Stimulated activated CD8-positive, alpha-beta memory T cell treated with anti-CD3 and anti-CD28 coated beads, Interleukin-15, amount 100 ng/mL, for 4 hours (primary cell): ENCODE data around the gene RFPL1.
A peak's percentile ranks its signal among the peaks of the same experiment; 100 is the strongest.
"Not testable (repeated sequence)": the region's sequence is repeated elsewhere in the genome, so short reads cannot be mapped to it uniquely, and the experiment has no call there.

ENCODE experiments used
- DNase-seq, 2 donors: peaks; one replicate each; pipeline ENCODE4 v3.0.0-alpha.2; 2020; ENCODE audit warnings: low read depth in 2 of 2

RFPL1 gene

DNA sequence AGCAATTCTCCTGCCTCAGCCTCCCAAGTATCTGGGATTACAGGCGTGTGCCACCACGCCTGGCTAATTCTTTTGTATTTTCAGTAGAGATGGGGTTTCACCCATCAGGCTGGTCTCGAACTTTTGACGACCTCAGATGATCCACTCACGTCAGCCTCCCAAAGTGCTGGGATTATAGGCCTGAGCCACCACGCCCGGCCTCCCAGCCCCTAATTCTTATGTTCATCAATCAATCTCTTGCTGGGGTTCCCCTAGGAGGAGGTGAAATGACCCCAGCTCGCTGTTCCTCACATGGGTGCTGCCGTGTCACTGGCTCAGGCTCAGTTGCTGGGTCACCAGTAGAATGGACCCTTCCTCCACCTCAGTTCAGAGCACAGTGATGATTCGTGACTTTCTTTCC lies at the start of gene RFPL1:
Gene RFPL1, plus strand, starts transcription at position 301 of the 400 bp plus-strand sequence.
- DNase-seq: not testable (repeated sequence)

DNA sequence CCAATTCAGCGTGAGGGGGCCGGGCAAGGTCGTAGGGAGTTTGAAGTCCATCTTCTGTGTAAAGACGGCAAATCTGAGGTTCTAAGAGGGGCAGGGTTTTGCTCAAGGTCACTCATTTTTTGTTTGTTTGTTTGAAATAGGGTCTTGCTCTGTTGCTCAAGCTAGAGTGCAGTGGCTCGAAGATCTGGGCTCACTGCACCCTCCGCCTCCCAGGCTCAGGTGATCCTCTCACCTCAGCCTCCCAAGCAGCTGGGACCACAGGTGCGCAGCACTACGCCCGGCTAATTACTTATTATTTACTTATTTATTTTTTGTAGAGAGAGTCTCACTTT lies 49.7 kb upstream of the RFPL1 start:
- DNase-seq: no peak

DNA sequence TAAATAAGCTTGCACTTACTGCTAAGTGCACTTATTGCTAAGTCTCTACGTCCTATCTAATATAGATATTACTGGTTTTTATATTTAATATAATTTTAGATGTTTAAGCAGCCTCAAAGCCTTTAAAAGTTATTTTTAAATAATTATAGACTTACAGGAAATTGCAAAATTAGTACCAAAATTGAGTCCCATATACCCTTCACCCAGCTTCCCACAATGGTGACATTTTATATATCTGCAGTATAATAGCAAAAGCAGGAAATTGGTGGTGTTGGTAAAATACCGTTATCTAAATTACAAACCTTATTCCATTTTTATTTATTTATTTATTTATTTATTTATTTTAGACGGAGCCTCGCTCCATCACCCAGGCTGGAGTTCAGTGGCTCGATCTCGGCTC lies 48.1 kb upstream of the RFPL1 start:
- DNase-seq: no peak

DNA sequence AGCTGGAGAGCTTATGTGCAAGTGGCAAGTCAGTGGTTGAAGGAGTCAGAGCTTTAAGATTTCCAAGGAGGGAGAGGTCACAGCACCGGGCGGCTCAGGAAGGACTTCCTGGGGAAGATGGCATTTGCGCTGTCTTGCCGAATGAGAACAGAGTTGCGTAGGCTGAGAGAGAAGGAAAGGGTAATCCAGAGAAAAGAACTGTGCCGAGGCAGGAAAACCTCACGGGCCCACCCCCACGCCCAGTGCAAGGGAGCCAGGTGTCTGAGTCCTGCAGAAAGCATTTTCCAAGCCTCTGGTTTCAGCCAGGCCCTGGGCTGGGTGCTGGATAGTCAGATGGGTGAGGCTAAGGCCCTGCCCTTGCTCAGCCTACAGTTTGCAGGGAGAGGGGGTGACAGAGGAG lies 46.8 kb upstream of the RFPL1 start:
- DNase-seq: no peak

DNA sequence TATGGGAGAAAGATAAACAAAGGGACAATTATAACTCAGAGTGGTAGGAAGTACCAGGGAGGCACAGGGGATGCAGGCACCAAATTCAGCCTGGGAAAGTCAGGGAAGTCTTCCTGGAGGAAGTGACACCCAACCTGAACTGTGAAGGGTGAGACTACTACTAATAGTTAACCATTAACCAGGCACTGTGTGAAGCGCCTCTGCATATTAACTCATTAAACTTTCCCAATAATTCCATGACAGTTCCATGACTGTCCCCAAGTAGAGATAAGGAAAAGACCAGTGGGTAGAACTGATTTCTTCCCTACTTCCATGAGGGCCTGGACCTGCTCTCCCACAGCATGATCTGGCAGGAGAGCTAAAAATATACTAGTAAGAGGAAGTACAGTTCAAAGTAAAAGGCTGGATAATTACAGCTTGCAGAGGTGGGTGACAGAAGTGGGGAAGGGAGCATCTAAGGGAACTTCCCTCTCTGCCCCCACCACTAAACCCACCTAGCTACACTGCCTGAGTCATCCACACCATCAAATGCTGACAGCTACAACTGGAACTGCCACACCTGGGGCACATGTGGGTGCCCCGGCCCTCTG lies 45.3 kb upstream of the RFPL1 start:
- DNase-seq: no peak

DNA sequence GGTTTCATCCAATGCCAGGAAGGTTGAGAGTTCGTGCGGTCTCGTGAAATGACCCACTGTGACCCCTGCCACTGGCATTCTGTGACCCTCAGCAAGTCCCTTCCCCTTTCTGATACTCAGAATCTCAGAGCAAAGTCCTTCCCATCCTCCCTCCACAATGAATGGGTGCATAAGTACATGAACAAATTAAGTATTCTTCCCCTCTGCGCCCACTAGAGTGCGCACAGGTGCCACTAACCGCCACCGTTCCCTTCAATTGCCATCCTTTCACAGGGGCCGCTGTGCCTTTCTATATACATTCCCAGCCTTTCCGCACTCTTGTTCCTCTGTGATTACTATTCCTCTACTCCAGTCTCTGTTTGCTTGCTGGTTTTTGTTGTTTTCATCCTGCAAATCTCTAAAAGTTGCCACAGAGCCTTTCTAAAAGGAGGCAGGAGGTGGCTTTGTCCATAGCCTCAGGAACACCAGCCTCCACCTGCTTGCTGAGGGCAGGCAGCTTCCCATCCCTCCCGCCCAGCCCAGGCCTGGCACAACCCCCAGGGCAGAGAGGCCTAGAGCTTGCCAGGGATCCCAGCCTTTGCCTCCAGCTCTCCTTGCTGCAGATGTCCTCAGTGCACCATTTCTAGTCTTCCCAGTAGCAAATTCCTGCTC lies 43.3 kb upstream of the RFPL1 start:
- DNase-seq: peak; percentile 31 to 33

DNA sequence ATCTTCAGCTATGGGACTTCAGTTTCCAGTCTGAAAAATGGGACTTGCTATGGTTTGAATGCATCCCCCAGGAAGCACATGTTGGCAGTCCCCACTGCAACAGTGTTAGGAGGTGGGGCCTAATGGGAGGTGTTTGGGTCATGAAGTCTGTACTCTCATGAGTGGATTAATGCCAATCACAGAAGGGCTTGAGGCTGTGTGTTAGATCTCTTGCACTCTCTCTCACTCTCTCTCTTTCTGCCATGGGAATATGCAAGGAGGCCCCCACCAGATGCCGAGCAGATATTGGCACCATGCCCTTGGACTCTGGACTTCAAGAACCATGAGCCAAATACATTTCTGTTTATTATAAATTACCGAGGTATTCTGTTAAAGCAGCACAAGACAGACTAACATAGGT lies 42.3 kb upstream of the RFPL1 start:
- no peak for DNase-seq

DNA sequence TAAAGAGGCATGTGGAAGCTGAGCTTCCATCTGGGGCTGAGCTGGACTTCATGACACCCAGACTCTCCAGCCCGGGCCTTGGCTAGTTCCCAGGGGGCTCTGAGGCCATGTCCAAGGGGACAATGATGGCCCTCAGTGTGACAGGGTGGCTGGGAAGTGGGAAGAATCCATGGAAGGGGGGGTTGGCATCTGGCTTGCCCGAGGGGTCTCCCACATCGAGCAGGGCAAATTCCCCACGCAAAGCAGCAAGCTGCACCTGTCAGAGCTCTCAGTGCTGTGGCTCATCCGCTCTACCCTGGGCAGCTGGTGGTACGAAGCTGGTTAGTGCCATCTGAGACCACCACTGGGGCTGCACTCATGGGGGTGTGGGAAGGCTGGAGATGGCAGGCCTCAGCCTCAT lies 40.6 kb upstream of the RFPL1 start:
- DNase-seq: no peak

DNA sequence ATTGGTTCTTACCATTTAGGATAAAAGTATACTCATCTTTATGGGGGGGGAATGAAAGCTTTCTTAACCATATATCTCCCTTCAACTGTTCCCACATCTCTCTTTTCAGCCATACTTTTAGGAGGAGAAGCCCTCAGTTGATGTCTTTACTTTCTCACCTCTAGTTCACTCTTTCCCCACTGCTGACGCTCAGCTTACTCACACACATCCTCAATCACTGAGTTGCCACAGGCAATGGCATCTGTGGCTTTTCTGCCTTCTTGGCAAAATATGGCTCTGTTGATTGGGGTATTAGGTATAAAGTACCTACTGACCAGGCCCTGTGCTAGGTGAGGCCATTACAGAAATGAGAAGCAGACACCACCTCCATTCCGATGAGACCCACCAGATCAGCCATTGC lies 37.8 kb upstream of the RFPL1 start:
- no peak for DNase-seq

DNA sequence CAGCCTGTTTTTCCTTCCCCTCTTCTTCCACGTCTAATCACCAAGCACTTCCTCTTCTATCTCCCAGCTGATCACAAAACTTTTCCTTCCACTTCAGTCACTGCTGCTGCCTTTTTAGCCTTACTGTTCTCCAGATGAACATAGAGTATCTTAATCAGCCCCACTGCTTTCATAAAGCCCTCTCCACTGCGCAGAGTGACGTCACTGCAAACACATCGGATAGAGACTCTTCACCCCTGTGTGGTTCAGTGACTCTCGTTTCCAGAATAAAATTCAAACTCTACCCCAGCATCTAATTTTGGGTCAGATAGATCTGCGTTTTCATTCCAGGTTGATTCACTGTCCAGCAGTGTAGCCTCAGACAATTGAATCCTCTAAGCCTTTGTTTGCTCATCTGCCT lies 36.8 kb upstream of the RFPL1 start:
- DNase-seq: not testable (repeated sequence)

DNA sequence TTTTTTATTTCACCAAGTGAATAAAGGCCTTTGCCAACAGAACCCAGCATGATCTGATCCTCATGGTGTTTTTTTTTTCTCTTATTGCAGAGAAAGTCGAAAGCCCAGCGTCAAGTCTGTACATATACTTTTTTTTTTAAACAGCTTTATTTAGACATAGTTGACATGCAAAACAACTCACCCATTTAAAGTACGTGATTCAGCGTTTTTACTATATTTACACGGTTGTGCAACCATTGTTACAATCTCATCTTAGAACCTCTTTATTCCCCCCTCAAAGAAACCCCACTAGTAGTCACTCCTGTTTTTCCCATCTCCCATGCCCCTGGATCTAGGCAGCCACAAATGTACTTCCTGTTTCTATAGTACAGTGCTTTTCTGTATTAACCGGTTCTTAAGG lies 29.4 kb upstream of the RFPL1 start:
- no peak for DNase-seq

DNA sequence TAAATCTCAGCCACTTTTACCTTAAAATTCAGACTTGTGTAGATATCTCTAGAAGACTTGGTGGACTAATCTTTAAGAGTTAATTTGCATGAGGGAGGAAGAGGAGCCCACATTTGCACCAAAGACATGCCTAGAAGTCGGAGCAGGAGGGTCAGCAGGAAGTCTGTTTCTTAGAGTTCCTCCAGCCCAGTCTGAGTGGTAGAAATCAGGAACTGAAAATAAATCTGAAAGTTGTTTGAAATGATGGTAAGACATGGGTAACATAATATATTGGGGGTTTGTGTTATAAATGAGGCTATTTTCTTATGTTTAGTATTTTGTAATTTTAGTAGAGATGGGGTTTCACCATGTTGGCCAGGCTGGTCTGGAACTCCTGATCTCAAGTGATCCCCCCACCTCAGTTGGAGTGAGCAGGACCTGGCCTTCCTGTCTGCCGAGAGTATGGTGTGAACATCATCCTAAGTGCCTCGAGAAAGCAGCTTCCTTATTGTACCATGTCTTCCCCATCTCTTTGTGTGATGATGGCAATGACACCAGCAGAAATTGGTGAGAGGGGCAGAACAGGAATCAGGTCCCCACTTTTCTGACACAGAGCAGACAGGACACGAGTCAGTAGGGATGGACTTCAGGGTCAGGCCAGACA lies 26.7 kb upstream of the RFPL1 start:
- not testable (repeated sequence) for DNase-seq

DNA sequence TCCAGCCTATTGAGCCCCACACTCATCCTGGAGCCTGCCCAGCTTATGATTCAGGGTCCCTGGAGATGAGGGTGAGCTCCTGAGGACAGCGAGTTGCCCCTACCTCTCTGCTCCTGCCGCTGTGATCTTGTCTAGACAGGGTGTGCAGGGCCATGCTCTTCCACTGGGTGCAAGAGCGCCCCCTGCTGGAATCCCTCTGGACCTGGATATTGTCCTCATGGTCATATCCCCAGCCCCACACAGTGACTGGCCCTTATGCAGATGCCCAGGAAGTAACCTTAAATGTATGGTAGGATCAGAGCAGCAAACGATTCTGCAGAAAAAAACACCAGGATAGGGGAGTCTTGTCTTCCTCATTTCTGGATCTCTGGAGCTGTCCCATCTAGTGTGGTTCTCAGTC lies 25.6 kb upstream of the RFPL1 start:
- not testable (repeated sequence) for DNase-seq

DNA sequence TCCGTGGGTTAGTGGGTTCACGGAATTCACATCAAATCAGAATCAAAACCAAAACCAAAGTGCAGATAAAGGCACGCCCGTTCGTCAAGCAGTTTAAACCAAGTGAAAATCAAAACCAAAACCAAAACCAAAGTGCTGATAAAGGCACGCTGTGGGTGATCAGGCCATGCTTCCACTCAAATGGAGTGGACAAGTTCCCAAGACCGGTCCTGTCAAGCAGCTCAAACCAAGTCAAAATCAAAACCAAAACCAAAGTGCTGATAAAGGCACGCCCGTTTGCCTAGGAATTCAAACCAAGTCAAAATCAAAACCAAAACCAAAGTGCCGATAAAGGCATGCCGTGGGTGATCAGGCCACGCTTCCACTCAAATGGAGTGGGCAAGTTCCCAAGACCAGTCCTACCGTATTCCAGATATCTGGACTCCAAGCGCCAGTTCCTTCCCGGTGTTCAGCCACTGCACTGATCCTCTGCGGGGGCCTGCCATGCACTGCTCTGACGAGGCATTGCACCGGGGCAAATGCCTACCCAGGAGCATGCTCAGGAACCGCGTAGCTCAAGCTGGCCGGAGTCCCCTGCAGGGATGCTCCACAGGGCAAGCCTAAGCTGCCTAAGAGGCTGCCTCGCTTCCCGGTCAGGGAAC lies 23.3 kb upstream of the RFPL1 start:
- DNase-seq: peak; percentile 25 to 62

DNA sequence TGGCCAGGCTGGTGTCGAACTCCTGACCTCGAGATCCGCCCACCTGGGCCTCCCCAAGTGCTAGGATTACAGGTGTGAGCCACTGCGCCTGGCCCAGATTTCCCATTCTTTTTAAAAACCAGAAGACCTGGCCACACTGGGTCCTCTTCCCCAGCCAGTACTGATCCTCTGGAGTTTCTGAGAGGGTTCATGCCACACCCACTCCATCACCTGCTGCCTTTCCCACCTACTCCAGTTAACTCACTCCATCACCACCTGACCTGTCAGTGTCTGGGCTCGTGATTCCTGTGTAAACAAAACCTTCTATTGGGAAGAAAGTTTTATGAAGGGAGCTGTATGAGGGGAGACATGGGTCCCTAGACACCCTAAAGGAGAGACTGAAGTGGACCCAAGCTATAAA lies 19.7 kb upstream of the RFPL1 start:
- not testable (repeated sequence) for DNase-seq

DNA sequence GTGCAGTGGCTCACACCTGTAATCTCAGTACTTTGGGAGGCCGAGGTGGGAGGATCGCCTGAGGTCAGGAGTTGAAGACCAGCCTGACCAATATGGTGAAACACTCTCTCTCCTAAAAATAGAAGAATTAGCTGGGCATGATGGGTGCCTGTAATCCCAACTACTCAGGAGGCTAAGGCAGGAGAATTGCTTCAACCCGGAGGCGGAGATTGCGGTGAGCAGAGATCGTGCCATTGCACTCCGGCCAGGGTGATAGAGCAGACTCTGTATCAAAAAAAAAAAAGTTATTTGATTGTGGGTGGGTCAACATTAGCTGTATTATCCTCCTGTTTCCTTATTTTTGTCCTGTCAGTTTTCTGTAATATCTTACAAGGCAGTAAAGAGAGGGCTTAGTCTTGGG lies 11.9 kb upstream of the RFPL1 start:
- no peak for DNase-seq

DNA sequence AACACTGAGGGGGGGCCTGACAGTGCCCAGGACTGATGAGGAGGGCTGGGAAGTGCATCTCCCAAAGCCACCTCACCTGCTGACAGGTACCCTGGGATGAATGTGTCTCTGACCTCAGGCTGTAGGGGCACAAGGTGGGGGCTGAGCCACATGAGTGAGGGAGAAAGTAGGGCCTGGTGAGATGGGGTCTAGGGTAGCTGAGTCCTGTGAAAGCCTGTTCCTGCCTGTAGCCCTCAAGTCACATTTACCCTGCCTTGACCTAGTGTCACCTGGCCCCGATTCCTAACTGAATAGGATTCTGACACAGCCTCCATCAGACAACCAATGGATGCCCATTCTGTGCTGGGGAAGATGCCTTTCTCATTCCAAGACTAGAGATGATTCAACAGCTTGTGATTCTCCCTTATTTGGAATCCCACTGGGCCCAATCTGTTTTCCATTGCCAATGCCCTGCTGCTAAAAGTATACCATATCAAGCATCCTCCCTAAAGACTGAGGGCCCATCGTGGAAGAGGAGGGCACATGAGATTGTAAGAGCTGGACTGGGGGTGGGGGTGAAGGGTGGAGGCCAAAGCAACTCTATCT lies 11.1 kb upstream of the RFPL1 start:
- DNase-seq: no peak

DNA sequence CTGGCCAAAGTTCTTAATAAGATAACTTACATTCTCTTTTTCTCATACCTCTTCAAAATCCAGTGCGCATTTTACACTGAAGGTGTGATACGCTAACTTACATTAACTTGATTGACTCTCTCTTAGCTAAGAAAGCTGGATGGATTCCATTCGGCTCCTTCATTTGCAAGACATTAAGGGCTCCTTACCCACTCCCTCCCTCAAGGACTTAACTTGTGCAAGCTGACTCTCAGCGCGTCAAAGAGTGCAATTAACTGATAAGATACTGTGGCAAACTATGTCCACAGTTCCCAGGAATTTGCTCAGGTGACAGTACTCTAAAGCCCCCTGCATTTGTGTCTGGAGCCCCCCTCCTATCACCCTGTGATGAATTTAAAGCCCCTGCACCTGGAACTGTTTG lies 6.4 kb upstream of the RFPL1 start:
- no peak for DNase-seq

DNA sequence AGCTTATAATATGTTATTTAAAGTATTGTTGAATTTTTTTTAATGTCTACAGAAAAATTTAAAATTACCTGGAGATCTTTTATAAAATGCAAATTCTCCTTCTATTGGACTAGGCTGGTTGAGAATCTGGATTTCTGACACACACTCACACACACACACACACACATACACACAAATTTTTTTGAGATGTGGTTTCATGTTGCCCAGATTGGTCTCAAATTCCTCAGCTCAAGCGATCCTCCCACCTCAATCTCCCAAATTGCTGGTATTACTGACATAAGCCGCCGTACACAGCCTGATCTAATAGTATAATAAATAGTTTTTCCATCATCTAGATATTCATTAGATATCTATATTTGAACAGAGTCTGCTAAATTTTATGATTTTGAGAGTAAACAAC lies 4.5 kb upstream of the RFPL1 start:
- DNase-seq: no peak

DNA sequence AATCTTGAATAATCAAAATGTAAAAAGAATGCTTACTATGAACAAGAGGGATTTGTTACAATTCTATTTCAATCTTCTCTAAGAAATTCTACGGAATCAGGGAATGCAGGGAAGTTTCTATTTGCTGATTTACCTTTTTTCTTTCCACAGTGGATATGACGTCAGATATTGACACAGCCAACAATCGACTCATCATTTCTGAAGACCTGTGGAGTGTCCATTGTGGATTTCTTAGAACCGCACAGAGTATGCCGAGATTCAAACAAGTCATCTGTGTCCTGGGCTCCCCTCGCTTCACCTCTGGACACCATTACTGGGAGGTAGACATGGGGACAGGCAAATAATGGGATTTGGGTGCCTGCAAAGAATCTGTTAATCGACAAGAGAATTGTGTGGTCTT lies 4.1 kb upstream of the RFPL1 start:
- no peak for DNase-seq

DNA sequence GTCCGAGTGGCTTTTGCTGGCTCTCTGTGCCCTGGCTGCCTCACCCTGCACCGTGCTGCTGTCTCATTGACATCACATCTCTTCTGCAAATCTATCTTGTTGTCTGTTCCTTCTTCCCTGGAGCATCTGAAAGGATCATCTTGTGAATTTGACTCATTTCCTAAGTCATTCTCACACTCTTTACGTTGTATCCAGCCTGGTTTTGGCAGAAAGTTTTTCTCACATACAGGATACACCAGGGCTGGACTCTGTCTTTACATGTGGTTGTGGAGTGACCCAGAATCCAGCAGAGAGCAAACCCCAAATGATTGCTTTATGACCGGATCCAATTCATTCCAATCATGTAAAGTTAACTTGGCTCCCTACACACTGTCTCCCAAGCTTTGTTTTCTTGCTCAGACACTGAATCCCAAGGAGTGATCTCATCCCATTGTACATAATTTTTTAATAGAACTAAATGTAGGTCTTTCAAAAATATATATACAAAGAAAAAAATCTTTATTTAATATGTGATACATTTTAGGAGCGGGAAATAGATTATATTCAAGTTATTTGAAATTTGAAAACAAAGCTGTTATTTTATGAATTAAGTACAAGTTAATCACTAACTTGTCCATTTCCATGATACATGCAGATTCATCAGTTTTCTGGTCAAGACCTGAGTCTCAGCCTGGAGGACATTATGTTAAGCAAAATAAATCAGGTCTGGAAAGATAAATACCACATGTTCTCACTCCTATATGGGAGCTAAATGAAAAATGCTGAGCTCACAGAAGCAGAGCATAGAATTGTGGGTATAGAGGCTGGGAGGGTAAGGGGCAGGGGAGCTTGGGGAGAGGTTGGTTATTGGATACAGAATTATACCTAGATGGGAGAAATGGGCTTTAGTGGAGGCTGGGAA lies 2.9 kb upstream of the RFPL1 start:
- DNase-seq: no peak

DNA sequence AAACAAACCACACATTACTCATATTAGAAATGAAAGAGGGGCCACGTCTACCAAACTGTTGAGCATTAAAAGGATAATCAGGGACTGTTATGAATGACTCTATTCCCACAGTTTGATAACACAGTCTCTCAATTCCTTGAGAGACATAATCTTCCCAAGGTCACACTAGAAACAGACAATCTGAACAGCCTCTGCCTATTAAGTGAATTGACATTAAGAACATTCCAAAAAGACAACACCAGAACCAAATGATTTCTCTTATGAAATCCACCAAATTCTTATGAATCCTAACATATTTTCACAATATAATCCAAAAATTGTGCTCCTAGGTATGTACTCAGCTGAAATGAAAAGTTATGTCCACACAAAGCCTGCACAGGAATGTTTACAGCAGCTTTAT lies 4.6 kb downstream of the RFPL1 start:
- no peak for DNase-seq
